ENCODE data around the gene ATOX1.

The ATOX1 gene

GRCh38 chr5:151758430-151759241 lies at the start of gene ATOX1:
Gene ATOX1 (minus strand): TSS chr5:151758631. CDS start chr5:151758551, 80 bp downstream.
- Histone ChIP-seq H3K4me3 (ENCODE audit: insufficient read length, low read depth) (peak within 1 kb of the TSS; percentile 73), H3K9ac (ENCODE audit: insufficient read length, low read depth) (peak within 1 kb of the TSS; percentile 87), H3K36me3 (ENCODE audit: insufficient read depth, insufficient read length, low read length) (peaks cover 1% of the 10 kb centered on the region), H3K4me1 (ENCODE audit: insufficient read depth, insufficient read length) (peaks cover 2% of the 10 kb centered on the region), H3K27me3 (ENCODE audit: insufficient read depth, insufficient read length) (no peaks in the 10 kb centered on the region), H3K9me3 (ENCODE audit: insufficient read depth, low read length) (no peaks in the 10 kb centered on the region)
- peak; percentile 70 for DNase-seq (ENCODE audit: low read depth, low spot score)
- no peak for TF ChIP-seq YY1 (IDR thresholded peaks at IDR 0.05; ENCODE audit: insufficient read depth, insufficient read length)
- no peak for TF ChIP-seq ZNF274 (IDR thresholded peaks at IDR 0.05; ENCODE audit: low read depth, low read length)
- TF ChIP-seq SUZ12 (IDR thresholded peaks at IDR 0.05; ENCODE audit: extremely low read depth, insufficient read depth, insufficient read length): no peak

GRCh38 chr5:151805414-151806223 lies 47.2 kb upstream of the ATOX1 start:
- no peaks in the 10 kb centered on the region for H3K9me3 ChIP-seq (ENCODE audit: insufficient read depth, low read length)
- no peak for DNase-seq (ENCODE audit: low read depth, low spot score)
- no peaks in the 10 kb centered on the region for H3K4me1 ChIP-seq (ENCODE audit: insufficient read depth, insufficient read length)
- no peaks in the 10 kb centered on the region for H3K27me3 ChIP-seq (ENCODE audit: insufficient read depth, insufficient read length)
- no peak overlapping the region for H3K9ac ChIP-seq (ENCODE audit: insufficient read length, low read depth)
- no peak overlapping the region for H3K4me3 ChIP-seq (ENCODE audit: insufficient read length, low read depth)
- H3K36me3 ChIP-seq (ENCODE audit: insufficient read depth, insufficient read length, low read length): peaks cover 85% of the 10 kb centered on the region
- TF ChIP-seq SUZ12 (IDR thresholded peaks at IDR 0.05; ENCODE audit: extremely low read depth, insufficient read depth, insufficient read length) (no peak), YY1 (IDR thresholded peaks at IDR 0.05; ENCODE audit: insufficient read depth, insufficient read length) (no peak), ZNF274 (IDR thresholded peaks at IDR 0.05; ENCODE audit: low read depth, low read length) (no peak)

GRCh38 chr5:151800532-151800931 lies 42.1 kb upstream of the ATOX1 start:
- no peaks in the 10 kb centered on the region for H3K4me1 ChIP-seq (ENCODE audit: insufficient read depth, insufficient read length)
- no peaks in the 10 kb centered on the region for H3K27me3 ChIP-seq (ENCODE audit: insufficient read depth, insufficient read length)
- H3K4me3 ChIP-seq (ENCODE audit: insufficient read length, low read depth): no peak overlapping the region
- no peak for DNase-seq (ENCODE audit: low read depth, low spot score)
- H3K9me3 ChIP-seq (ENCODE audit: insufficient read depth, low read length): no peaks in the 10 kb centered on the region
- peaks cover 88% of the 10 kb centered on the region for H3K36me3 ChIP-seq (ENCODE audit: insufficient read depth, insufficient read length, low read length)
- H3K9ac ChIP-seq (ENCODE audit: insufficient read length, low read depth): no peak overlapping the region
- TF ChIP-seq SUZ12 (IDR thresholded peaks at IDR 0.05; ENCODE audit: extremely low read depth, insufficient read depth, insufficient read length) (no peak), YY1 (IDR thresholded peaks at IDR 0.05; ENCODE audit: insufficient read depth, insufficient read length) (no peak), ZNF274 (IDR thresholded peaks at IDR 0.05; ENCODE audit: low read depth, low read length) (no peak)

GRCh38 chr5:151799407-151799806 lies 41.0 kb upstream of the ATOX1 start:
- H3K36me3 ChIP-seq (ENCODE audit: insufficient read depth, insufficient read length, low read length): peaks cover 88% of the 10 kb centered on the region
- no peaks in the 10 kb centered on the region for H3K9me3 ChIP-seq (ENCODE audit: insufficient read depth, low read length)
- no peaks in the 10 kb centered on the region for H3K27me3 ChIP-seq (ENCODE audit: insufficient read depth, insufficient read length)

GRCh38 chr5:151798674-151799073 lies 40.2 kb upstream of the ATOX1 start:
- no peak overlapping the region for H3K4me3 ChIP-seq (ENCODE audit: insufficient read length, low read depth)
- peaks cover 90% of the 10 kb centered on the region for H3K36me3 ChIP-seq (ENCODE audit: insufficient read depth, insufficient read length, low read length)
- no peaks in the 10 kb centered on the region for H3K4me1 ChIP-seq (ENCODE audit: insufficient read depth, insufficient read length)
- H3K9me3 ChIP-seq (ENCODE audit: insufficient read depth, low read length): no peaks in the 10 kb centered on the region
- no peak for DNase-seq (ENCODE audit: low read depth, low spot score)
- no peak overlapping the region for H3K9ac ChIP-seq (ENCODE audit: insufficient read length, low read depth)
- H3K27me3 ChIP-seq (ENCODE audit: insufficient read depth, insufficient read length): no peaks in the 10 kb centered on the region
- TF ChIP-seq SUZ12 (IDR thresholded peaks at IDR 0.05; ENCODE audit: extremely low read depth, insufficient read depth, insufficient read length) (no peak), ZNF274 (IDR thresholded peaks at IDR 0.05; ENCODE audit: low read depth, low read length) (no peak), YY1 (IDR thresholded peaks at IDR 0.05; ENCODE audit: insufficient read depth, insufficient read length) (no peak)

More at GRCh38 chr5:151799407-151799806, 41.0 kb upstream of the ATOX1 start:
- DNase-seq (ENCODE audit: low read depth, low spot score): no peak
- TF ChIP-seq ZNF274 (IDR thresholded peaks at IDR 0.05; ENCODE audit: low read depth, low read length) (no peak), SUZ12 (IDR thresholded peaks at IDR 0.05; ENCODE audit: extremely low read depth, insufficient read depth, insufficient read length) (no peak), YY1 (IDR thresholded peaks at IDR 0.05; ENCODE audit: insufficient read depth, insufficient read length) (no peak)
- H3K9ac ChIP-seq (ENCODE audit: insufficient read length, low read depth): no peak overlapping the region
- H3K4me1 ChIP-seq (ENCODE audit: insufficient read depth, insufficient read length): no peaks in the 10 kb centered on the region
- H3K4me3 ChIP-seq (ENCODE audit: insufficient read length, low read depth): no peak overlapping the region

GRCh38 chr5:151795426-151795825 lies 37.0 kb upstream of the ATOX1 start:
- no peaks in the 10 kb centered on the region for H3K9me3 ChIP-seq (ENCODE audit: insufficient read depth, low read length)
- H3K9ac ChIP-seq (ENCODE audit: insufficient read length, low read depth): no peak overlapping the region
- DNase-seq (ENCODE audit: low read depth, low spot score): no peak
- no peaks in the 10 kb centered on the region for H3K27me3 ChIP-seq (ENCODE audit: insufficient read depth, insufficient read length)
- H3K4me3 ChIP-seq (ENCODE audit: insufficient read length, low read depth): no peak overlapping the region
- H3K4me1 ChIP-seq (ENCODE audit: insufficient read depth, insufficient read length): no peaks in the 10 kb centered on the region
- no peak for TF ChIP-seq YY1 (IDR thresholded peaks at IDR 0.05; ENCODE audit: insufficient read depth, insufficient read length)
- no peak for TF ChIP-seq ZNF274 (IDR thresholded peaks at IDR 0.05; ENCODE audit: low read depth, low read length)
- TF ChIP-seq SUZ12 (IDR thresholded peaks at IDR 0.05; ENCODE audit: extremely low read depth, insufficient read depth, insufficient read length): no peak
- peaks cover 96% of the 10 kb centered on the region for H3K36me3 ChIP-seq (ENCODE audit: insufficient read depth, insufficient read length, low read length)

GRCh38 chr5:151793358-151793757 lies 34.9 kb upstream of the ATOX1 start:
- DNase-seq (ENCODE audit: low read depth, low spot score): no peak
- TF ChIP-seq ZNF274 (IDR thresholded peaks at IDR 0.05; ENCODE audit: low read depth, low read length) (no peak), YY1 (IDR thresholded peaks at IDR 0.05; ENCODE audit: insufficient read depth, insufficient read length) (no peak), SUZ12 (IDR thresholded peaks at IDR 0.05; ENCODE audit: extremely low read depth, insufficient read depth, insufficient read length) (no peak)
- Histone ChIP-seq H3K9me3 (ENCODE audit: insufficient read depth, low read length) (no peaks in the 10 kb centered on the region), H3K4me1 (ENCODE audit: insufficient read depth, insufficient read length) (no peaks in the 10 kb centered on the region), H3K27me3 (ENCODE audit: insufficient read depth, insufficient read length) (no peaks in the 10 kb centered on the region), H3K9ac (ENCODE audit: insufficient read length, low read depth) (no peak overlapping the region), H3K4me3 (ENCODE audit: insufficient read length, low read depth) (no peak overlapping the region), H3K36me3 (ENCODE audit: insufficient read depth, insufficient read length, low read length) (peaks cover 97% of the 10 kb centered on the region)
